GM12878 (cell line): ENCODE results near the gene CD163L1. TPM values are rescaled to one million over a fixed set of nuclear protein-coding genes. Genes with fewer than 3 reads are reported as not detected.

ENCODE experiments used
- ATAC-seq: fragments of 200-7000 bp; cut with Tn5 transposase; 3 replicates; pipeline ENCODE4 v1.9.1; 2020; ENCODE audit warnings: mild to moderate bottlenecking, moderate library complexity
- BruUV-seq: library from RNA; stranded (reverse); fragments of 400-500 nt; replicated peaks from 2 replicates; lab custom pipeline; 2021; lab: Mats Ljungman, UMichigan
- CTCF ChIA-PET: fragments of 300-600 bp; sonication (Branson Sonifier 250); formaldehyde crosslinking; extraction: SDS; loops from one replicate; lab custom pipeline; 2021; ENCODE audit warnings: inconsistent platforms; lab: Yijun Ruan, JAX
- POLR2A ChIA-PET: fragments of 350-600 bp; formaldehyde crosslinking; extraction: SDS; loops from one replicate; lab custom pipeline; 2021; ENCODE audit warnings: inconsistent platforms; lab: Charles Lee
- RAD21 ChIA-PET: fragments of 300-600 bp; sonication (Branson Sonifier 250); formaldehyde crosslinking; loops from one replicate; lab custom pipeline; 2023; ENCODE audit warnings: antibody characterized with exemption; ENCODE audit not compliant: unreplicated experiment; lab: Charles Lee
- SMC1A ChIA-PET: fragments of 300-600 bp; sonication (Branson Sonifier 250); formaldehyde crosslinking; loops from one replicate; lab custom pipeline; 2023; ENCODE audit not compliant: unreplicated experiment, uncharacterized antibody; lab: Charles Lee
- DNase-seq: peaks from one replicate; pipeline ENCODE4 v3.0.0-alpha.2; 2011; ENCODE audit warnings: low read depth, low spot score
- FAIRE-seq: peaks from 3 replicates; lab custom pipeline; 2011; peaks lifted over from hg19 to GRCh38; lab: Jason Lieb, UNC
- H2AFZ ChIP-seq: 2 replicates; pipeline ENCODE4 v1.6.0; 2011; ENCODE audit warnings: low read depth, low read length, control low read depth; ENCODE audit not compliant: control insufficient read depth
- H3K27ac ChIP-seq: 2 replicates; pipeline ENCODE4 v1.5.1; 2011; ENCODE audit warnings: control low read depth; ENCODE audit not compliant: control insufficient read depth, insufficient read depth
- H3K27me3 ChIP-seq, 2 experiments: replicated peaks in 1 of 2; 2 replicates each; pipeline versions ENCODE4 v1.6.0 to v1.6.1; 2011; ENCODE audit warnings: low read length in 1 of 2; ENCODE audit not compliant: control insufficient read depth in 2 of 2, insufficient read depth in 2 of 2
- H3K36me3 ChIP-seq, 2 experiments: 2 replicates each; pipeline ENCODE4 v1.5.1; 2011; ENCODE audit warnings: low read length in 1 of 2; ENCODE audit not compliant: control insufficient read depth in 2 of 2, insufficient read depth in 2 of 2
- H3K4me1 ChIP-seq: 2 replicates; pipeline ENCODE4 v1.6.1; 2011; ENCODE audit warnings: mild to moderate bottlenecking, low read length, moderate library complexity, mixed read lengths; ENCODE audit not compliant: control insufficient read depth, insufficient read depth
- H3K4me2 ChIP-seq: 2 replicates; pipeline ENCODE4 v1.6.0; 2011; ENCODE audit warnings: control low read depth; ENCODE audit not compliant: control insufficient read depth, insufficient read depth
- H3K4me3 ChIP-seq: fragments of 200-600 bp; sonication (generic); 2 replicates; pipeline ENCODE4 v1.5.1; 2016
- H3K79me2 ChIP-seq: 2 replicates; pipeline ENCODE4 v1.6.0; 2011; ENCODE audit warnings: low read length; ENCODE audit not compliant: control insufficient read depth, insufficient read depth
- H3K9ac ChIP-seq: 2 replicates; pipeline ENCODE4 v1.8.0; 2011; ENCODE audit warnings: low read length, control low read depth, mixed read lengths; ENCODE audit not compliant: control insufficient read depth, insufficient read depth
- H3K9me3 ChIP-seq: replicated peaks from 3 replicates; pipeline ENCODE4 v1.5.1; 2011; ENCODE audit warnings: mild to moderate bottlenecking, low read length; ENCODE audit not compliant: control insufficient read depth, insufficient read depth
- H4K20me1 ChIP-seq: 2 replicates; pipeline ENCODE4 v1.6.0; 2011; ENCODE audit not compliant: control insufficient read depth, insufficient read depth
- EZH2 ChIP-seq: IDR thresholded peaks from 2 replicates; pipeline ENCODE4 v1.6.1; 2012; ENCODE audit warnings: low read depth, mild to moderate bottlenecking, control low read depth, inconsistent platforms, low read length, borderline replicate concordance; ENCODE audit not compliant: control insufficient read depth
- HDAC2 ChIP-seq: fragments of 200-600 bp; sonication (generic); IDR thresholded peaks from 2 replicates; pipeline ENCODE4 v1.6.1; 2017
- IRF4 ChIP-seq: IDR thresholded peaks from 2 replicates; pipeline ENCODE4 v1.6.1; 2011; ENCODE audit warnings: low read depth, low read length
- NFYA ChIP-seq: IDR thresholded peaks from 2 replicates; pipeline ENCODE4 v1.6.1; 2011; ENCODE audit warnings: low read depth, mild to moderate bottlenecking, low read length, improper control_type of control experiment, borderline replicate concordance
- POLR2AphosphoS2 ChIP-seq: IDR thresholded peaks from 2 replicates; pipeline ENCODE4 v1.6.1; 2011; ENCODE audit warnings: low read depth, mild to moderate bottlenecking, low read length, improper control_type of control experiment, moderate library complexity
- SMAD5 ChIP-seq: IDR thresholded peaks from 2 replicates; pipeline ENCODE4 v1.6.1; 2016; ENCODE audit warnings: antibody characterized with exemption, low read depth
- SUZ12 ChIP-seq: fragments of 200-600 bp; sonication (generic); IDR thresholded peaks from one replicate; pipeline ENCODE4 v1.6.1; 2018; ENCODE audit warnings: antibody characterized with exemption, mild to moderate bottlenecking; ENCODE audit not compliant: unreplicated experiment
- ZNF622 ChIP-seq: fragments of 450-650 bp; IDR thresholded peaks from 2 replicates; pipeline ENCODE4 v1.6.1; 2017; ENCODE audit warnings: mild to moderate bottlenecking, inconsistent platforms
- ZSCAN29 ChIP-seq: fragments of 450-650 bp; IDR thresholded peaks from 2 replicates; pipeline ENCODE4 v1.6.1; 2017; ENCODE audit warnings: mild to moderate bottlenecking, moderate library complexity
- WGBS: methylation state at CpG from one replicate; pipeline ENCODE4 v1.1.6; 2016; ENCODE audit warnings: low lambda C conversion rate; ENCODE audit not compliant: insufficient replicate concordance, insufficient coverage; ENCODE audit errors: missing lambda C conversion rate; 5-methylcytosine and 5-hydroxymethylcytosine counted together
- in situ Hi-C: fragments of 300-500 bp; cut with MboI; formaldehyde crosslinking; loops from 9 replicates; pipeline ENCODE4 v1.14.3; 2018; ENCODE audit warnings: mixed read lengths
- intact Hi-C: fragments of 100-400 bp; cut with micrococcal nuclease; formaldehyde crosslinking; loops from one replicate; pipeline ENCODE4 v1.14.2; 2022; ENCODE audit not compliant: unreplicated experiment
- polyA plus RNA-seq, 11 experiments: library from polyadenylated mRNA; depleted of rRNA in 4 of 11; unstranded in 6 of 11; stranded (reverse) in 5 of 11; fragments of >200 nt; fragmentation: Nextera tagmentation in 4 of 11; fragmentation: Illumina TruSeq in 1 of 11; extraction: Ambion mirVana in 4 of 11; extraction: Trizol in 1 of 11; gene quantifications; 1 replicate in 1 of 11; 2 replicates in 10 of 11; pipeline versions ENCODE4 v1.2.1 to v1.2.3, GENCODE V29; 2011 to 2016; ENCODE audit warnings: inconsistent platforms in 2 of 11, missing spikeins in 2 of 11, low read depth in 1 of 11
- total RNA-seq, 4 experiments: library from RNA; depleted of rRNA in 3 of 4; stranded (reverse); fragments of >200 nt in 3 of 4; fragmentation: Illumina TruSeq in 1 of 4; extraction: Trizol in 1 of 4; gene quantifications; 2 replicates each; pipeline versions ENCODE4 v1.2.1 to v1.2.3, GENCODE V29; 2013 to 2021
- TF ChIP-seq, protein P1 (sequence below): IDR thresholded peaks from 2 replicates; pipeline ENCODE4 v1.6.1; 2012; ENCODE audit warnings: low read depth, low read length, improper control_type of control experiment
- TF ChIP-seq, protein P2 (sequence below): IDR thresholded peaks from 2 replicates; pipeline ENCODE4 v1.6.1; 2011; ENCODE audit warnings: low read depth, mild to moderate bottlenecking, low read length, moderate library complexity, borderline replicate concordance; ENCODE audit errors: extremely low read depth

The CD163L1 gene
- total and polyA plus RNA-seq, 10 of the 15 experiments (the other 5 are each of a cell fraction or from before 2014, with no cell fraction given): 0.49 to 2.9 (median 1.6) TPM; not detected in 1

DNA sequence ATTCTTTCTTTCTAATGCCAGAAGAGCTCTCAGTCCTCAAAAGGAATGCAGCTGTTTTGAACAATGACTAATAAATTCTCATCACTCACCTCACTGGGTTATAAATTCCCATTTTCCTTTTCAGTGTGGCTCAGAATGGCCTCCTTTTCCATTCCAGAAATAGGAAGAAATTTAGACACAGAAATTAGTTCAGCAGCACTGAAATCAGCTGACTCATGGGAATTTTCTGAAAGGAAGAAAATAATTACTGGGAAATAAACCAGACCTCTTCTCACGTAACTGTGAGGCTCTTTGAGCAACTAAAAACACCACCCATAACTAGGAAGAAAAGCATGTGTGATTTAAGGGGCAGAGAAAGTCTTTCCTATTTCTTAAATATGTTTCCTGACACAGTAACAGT, 35.8 kb upstream of the CD163L1 start:
- no peak for DNase-seq
- Histone ChIP-seq H4K20me1 (no peaks in the 10 kb centered on the region), H3K4me3 (no peak overlapping the region), H3K4me1 (no peaks in the 10 kb centered on the region), H3K9ac (no peak overlapping the region), H3K36me3 (no peaks in the 10 kb centered on the region), H3K79me2 (no peaks in the 10 kb centered on the region), H3K27ac (no peak overlapping the region), H3K4me2 (no peak overlapping the region), H3K27me3 (no peaks in the 10 kb centered on the region), H3K9me3 (no peaks in the 10 kb centered on the region), H2AFZ (no peak overlapping the region)
- POLR2A ChIA-PET: no interaction called here
- CTCF ChIA-PET: interaction anchor here (1.4 kb wide), 1 partner anchor 163 kb away, joined by 4 read pairs; no protein-coding TSS in a partner anchor
- in situ Hi-C loops: no loop called here
- BruUV-seq: no TSS peak
- 5% methylated on average over 1 of the region's 1 CpG for WGBS
- TF ChIP-seq ZSCAN29 (no peak), NFYA (no peak), ZNF622 (no peak)
- TF ChIP-seq, protein P1, sequence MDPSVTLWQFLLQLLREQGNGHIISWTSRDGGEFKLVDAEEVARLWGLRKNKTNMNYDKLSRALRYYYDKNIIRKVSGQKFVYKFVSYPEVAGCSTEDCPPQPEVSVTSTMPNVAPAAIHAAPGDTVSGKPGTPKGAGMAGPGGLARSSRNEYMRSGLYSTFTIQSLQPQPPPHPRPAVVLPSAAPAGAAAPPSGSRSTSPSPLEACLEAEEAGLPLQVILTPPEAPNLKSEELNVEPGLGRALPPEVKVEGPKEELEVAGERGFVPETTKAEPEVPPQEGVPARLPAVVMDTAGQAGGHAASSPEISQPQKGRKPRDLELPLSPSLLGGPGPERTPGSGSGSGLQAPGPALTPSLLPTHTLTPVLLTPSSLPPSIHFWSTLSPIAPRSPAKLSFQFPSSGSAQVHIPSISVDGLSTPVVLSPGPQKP: no peak
- no peak for ATAC-seq
- RAD21 ChIA-PET: no interaction called here
- SMC1A ChIA-PET: no interaction called here
- intact Hi-C loops: no loop called here
- FAIRE-seq: no peak

DNA sequence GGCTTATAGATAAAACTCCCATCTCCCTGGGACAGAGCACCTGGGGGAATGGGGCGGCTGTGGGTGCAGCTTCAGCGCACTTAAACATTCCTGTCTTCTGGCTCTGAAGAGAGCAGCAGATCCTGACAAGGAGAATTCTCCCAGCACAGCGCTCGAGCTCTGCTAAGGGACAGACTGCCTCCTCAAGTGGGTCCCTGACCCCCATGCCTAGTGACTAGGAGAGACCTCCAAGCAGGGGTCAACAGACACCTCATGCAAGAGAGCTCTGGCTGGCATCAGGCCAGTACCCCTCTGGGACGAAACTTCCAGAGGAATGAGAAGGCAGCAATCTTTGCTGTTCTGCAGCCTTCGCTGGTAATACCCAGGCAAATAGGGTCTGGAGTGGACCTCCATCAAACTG, 28.1 kb upstream of the CD163L1 start:
- H3K4me2 ChIP-seq: no peak overlapping the region
- ATAC-seq (no peak), FAIRE-seq (no peak), DNase-seq (no peak)
- no peaks in the 10 kb centered on the region for H3K79me2 ChIP-seq
- H4K20me1 ChIP-seq: no peaks in the 10 kb centered on the region
- POLR2A ChIA-PET: no interaction called here
- TF ChIP-seq SUZ12: no peak
- TF ChIP-seq HDAC2: no peak
- TF ChIP-seq, protein P2, sequence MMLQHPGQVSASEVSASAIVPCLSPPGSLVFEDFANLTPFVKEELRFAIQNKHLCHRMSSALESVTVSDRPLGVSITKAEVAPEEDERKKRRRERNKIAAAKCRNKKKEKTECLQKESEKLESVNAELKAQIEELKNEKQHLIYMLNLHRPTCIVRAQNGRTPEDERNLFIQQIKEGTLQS: no peak
- no peak for TF ChIP-seq IRF4
- TF ChIP-seq EZH2: no peak
- no peak for TF ChIP-seq SMAD5
- no peak for TF ChIP-seq POLR2AphosphoS2
- SMC1A ChIA-PET: interaction anchor here (1.0 kb wide), 1 partner anchor 17 kb away, joined by 4 read pairs; no protein-coding TSS in a partner anchor
- H2AFZ ChIP-seq: no peak overlapping the region
- no TSS peak for BruUV-seq
- CTCF ChIA-PET: no interaction called here
- H3K9ac ChIP-seq: no peak overlapping the region
- H3K27ac ChIP-seq: no peak overlapping the region
- 50% methylated on average over 6 of the region's 6 CpGs for WGBS
- no peaks in the 10 kb centered on the region for H3K9me3 ChIP-seq
- no peaks in the 10 kb centered on the region for H3K27me3 ChIP-seq
- H3K4me1 ChIP-seq: no peaks in the 10 kb centered on the region
- intact Hi-C loops (no loop called here), in situ Hi-C loops (no loop called here)
- no peak overlapping the region for H3K4me3 ChIP-seq
- H3K36me3 ChIP-seq: no peaks in the 10 kb centered on the region
- RAD21 ChIA-PET: no interaction called here
